K562 (cell line): ENCODE measurements around the gene CDC45. TPM values are rescaled to one million over a fixed set of nuclear protein-coding genes. Genes with fewer than 3 reads are reported as not detected.

Experiments
- BCOR ChIP-seq: fragments of 450-650 bp; IDR thresholded peaks from 2 replicates; pipeline ENCODE4 v1.6.1; 2016
- CHD4 ChIP-seq: fragments of 200-600 bp; sonication (generic); IDR thresholded peaks from 3 replicates; pipeline ENCODE4 v1.6.1; 2012; ENCODE audit warnings: low read depth, mild to moderate bottlenecking, mixed read lengths, low read length, inconsistent platforms; ENCODE audit not compliant: insufficient read depth, insufficient replicate concordance, poor library complexity, severe bottlenecking
- DACH1 ChIP-seq: fragments of 450-650 bp; IDR thresholded peaks from 2 replicates; pipeline ENCODE4 v1.6.1; 2018; ENCODE audit not compliant: partially characterized antibody
- FOXJ2 ChIP-seq: fragments of 200-800 bp; sonication (Bioruptor generic); IDR thresholded peaks from 2 replicates; pipeline ENCODE4 v1.6.1; 2016; ENCODE audit warnings: missing genetic modification characterization, missing compliant biosample characterization
- KHSRP ChIP-seq: fragments of 450-650 bp; IDR thresholded peaks from 2 replicates; pipeline ENCODE4 v1.6.1; 2017
- KLF10 ChIP-seq: fragments of 250-450 bp; sonication (Bioruptor Pico); IDR thresholded peaks from 2 replicates; pipeline ENCODE4 v1.6.1; 2021; ENCODE audit warnings: matching md5 sums
- MCM2 ChIP-seq: fragments of 450-650 bp; IDR thresholded peaks from 2 replicates; pipeline ENCODE4 v1.6.1; 2017; ENCODE audit warnings: low read depth, mild to moderate bottlenecking
- NR2C2 ChIP-seq, 2 experiments: fragments of 200-800 bp in 1 of 2; sonication (Bioruptor generic) in 1 of 2; sonication (generic) in 1 of 2; formaldehyde crosslinking in 1 of 2; IDR thresholded peaks; 2 replicates each; pipeline versions ENCODE4 v1.6.1 to v1.8.0; 2016 to 2022; ENCODE audit warnings: mild to moderate bottlenecking in 1 of 2, missing compliant biosample characterization in 1 of 2, missing genetic modification characterization in 1 of 2, missing genetic modification reagents in 1 of 2
- PHF8 ChIP-seq: fragments of 200-600 bp; sonication (generic); IDR thresholded peaks from 2 replicates; pipeline ENCODE4 v1.6.1; 2012; ENCODE audit warnings: mixed run types, mild to moderate bottlenecking, inconsistent platforms, low read length, moderate library complexity, borderline replicate concordance
- PRPF4 ChIP-seq: fragments of 200-400 bp; formaldehyde crosslinking; IDR thresholded peaks from one replicate; pipeline ENCODE4 v1.6.1; 2017; ENCODE audit warnings: low read length, low read depth, mild to moderate bottlenecking; ENCODE audit not compliant: insufficient read depth, poor library complexity, severe bottlenecking
- SRF ChIP-seq, 2 experiments: fragments of 250-450, 450-650 bp in 1 of 2; sonication (Bioruptor Pico) in 1 of 2; sonication (generic) in 1 of 2; formaldehyde crosslinking; IDR thresholded peaks; 2 replicates each; pipeline versions ENCODE4 v1.5.0 to v1.5.1; 2020 to 2022; ENCODE audit warnings: mild to moderate bottlenecking in 1 of 2, missing genetic modification reagents in 1 of 2
- SRSF7 ChIP-seq: fragments of 200-400 bp; formaldehyde crosslinking; optimal IDR thresholded peaks from 2 replicates; pipeline ENCODE3; 2017; ENCODE audit warnings: mild to moderate bottlenecking, low read depth, low read length
- TOE1 ChIP-seq, 2 experiments: fragments of 450-650 bp in 1 of 2; sonication (generic) in 1 of 2; formaldehyde crosslinking in 1 of 2; IDR thresholded peaks; 2 replicates each; pipeline versions ENCODE4 v1.7.1 to v1.8.0; 2016 to 2022; ENCODE audit warnings: borderline replicate concordance in 2 of 2, mild to moderate bottlenecking in 2 of 2, antibody characterized with exemption in 1 of 2, inconsistent platforms in 1 of 2, low read depth in 1 of 2, missing genetic modification reagents in 1 of 2, moderate library complexity in 1 of 2
- ZFP1 ChIP-seq: fragments of 450-650 bp; formaldehyde crosslinking; IDR thresholded peaks from 2 replicates; pipeline ENCODE4 v1.4.0; 2020; ENCODE audit warnings: mild to moderate bottlenecking, mixed read lengths
- ZNF143 ChIP-seq: sonication (generic); formaldehyde crosslinking; IDR thresholded peaks from 2 replicates; pipeline ENCODE4 v1.9.0; 2022; ENCODE audit warnings: mild to moderate bottlenecking, missing genetic modification reagents
- ZNF408 ChIP-seq: fragments of 250-450 bp; sonication (Bioruptor Pico); IDR thresholded peaks from 2 replicates; pipeline ENCODE4 v1.4.0; 2020; ENCODE audit warnings: low read depth, mild to moderate bottlenecking, moderate library complexity
- ZNF436 ChIP-seq: fragments of 250-450, 450-650 bp; sonication (Bioruptor Pico); formaldehyde crosslinking; IDR thresholded peaks from 2 replicates; pipeline ENCODE4 v1.7.0; 2020; ENCODE audit warnings: mild to moderate bottlenecking
- polyA plus RNA-seq, 8 experiments: library from polyadenylated mRNA; depleted of rRNA in 4 of 8; stranded (reverse) in 5 of 8; unstranded in 3 of 8; fragments of >200 nt; fragmentation: Nextera tagmentation in 2 of 8; fragmentation: Illumina TruSeq in 1 of 8; extraction: Ambion mirVana in 2 of 8; extraction: Trizol in 1 of 8; gene quantifications; 2 replicates each; pipeline versions ENCODE4 v1.2.1 to v1.2.3, GENCODE V29; 2011 to 2014; ENCODE audit warnings: inconsistent platforms in 1 of 8, missing spikeins in 1 of 8
- total RNA-seq, 7 experiments: library from RNA; depleted of rRNA in 6 of 7; stranded (reverse); fragments of >200 nt in 6 of 7; fragmentation: Illumina TruSeq in 2 of 7; extraction: Trizol in 2 of 7; gene quantifications; 2 replicates each; pipeline versions ENCODE4 v1.2.1 to v1.2.3, GENCODE V29; 2011 to 2021; ENCODE audit warnings: low replicate concordance in 1 of 7
- TF ChIP-seq, protein P1 (sequence below): fragments of 450-650 bp; conservative IDR thresholded peaks from 2 replicates; pipeline ENCODE4 v1.6.1; 2016; ENCODE audit warnings: missing genetic modification characterization, low read depth, mild to moderate bottlenecking, control low read depth, missing compliant biosample characterization
- TF ChIP-seq, protein P2 (sequence below): fragments of 250-450 bp; sonication (Bioruptor Pico); IDR thresholded peaks from 2 replicates; pipeline ENCODE4 v1.8.0; 2021; ENCODE audit warnings: borderline replicate concordance, mild to moderate bottlenecking, moderate library complexity; ENCODE audit not compliant: poor library complexity, severe bottlenecking
- TF ChIP-seq, protein P3 (sequence below): fragments of 450-650 bp; formaldehyde crosslinking; conservative IDR thresholded peaks from 2 replicates; pipeline ENCODE4 v1.4.0; 2022; ENCODE audit warnings: mild to moderate bottlenecking, missing genetic modification characterization
- TF ChIP-seq, protein P4 (sequence below): fragments of 450-650 bp; formaldehyde crosslinking; IDR thresholded peaks from 2 replicates; pipeline ENCODE4 v1.4.0; 2022; ENCODE audit warnings: mild to moderate bottlenecking, moderate library complexity
- TF ChIP-seq, protein P5 (sequence below): sonication (generic); formaldehyde crosslinking; IDR thresholded peaks from 2 replicates; pipeline ENCODE4 v1.9.0; 2022; ENCODE audit warnings: mild to moderate bottlenecking, missing genetic modification reagents

The CDC45 gene
- total and polyA plus RNA-seq, 9 of the 15 experiments (the other 6 are each of a cell fraction or from before 2014, with no cell fraction given), result 251 to 580 (median 410) TPM

DNA sequence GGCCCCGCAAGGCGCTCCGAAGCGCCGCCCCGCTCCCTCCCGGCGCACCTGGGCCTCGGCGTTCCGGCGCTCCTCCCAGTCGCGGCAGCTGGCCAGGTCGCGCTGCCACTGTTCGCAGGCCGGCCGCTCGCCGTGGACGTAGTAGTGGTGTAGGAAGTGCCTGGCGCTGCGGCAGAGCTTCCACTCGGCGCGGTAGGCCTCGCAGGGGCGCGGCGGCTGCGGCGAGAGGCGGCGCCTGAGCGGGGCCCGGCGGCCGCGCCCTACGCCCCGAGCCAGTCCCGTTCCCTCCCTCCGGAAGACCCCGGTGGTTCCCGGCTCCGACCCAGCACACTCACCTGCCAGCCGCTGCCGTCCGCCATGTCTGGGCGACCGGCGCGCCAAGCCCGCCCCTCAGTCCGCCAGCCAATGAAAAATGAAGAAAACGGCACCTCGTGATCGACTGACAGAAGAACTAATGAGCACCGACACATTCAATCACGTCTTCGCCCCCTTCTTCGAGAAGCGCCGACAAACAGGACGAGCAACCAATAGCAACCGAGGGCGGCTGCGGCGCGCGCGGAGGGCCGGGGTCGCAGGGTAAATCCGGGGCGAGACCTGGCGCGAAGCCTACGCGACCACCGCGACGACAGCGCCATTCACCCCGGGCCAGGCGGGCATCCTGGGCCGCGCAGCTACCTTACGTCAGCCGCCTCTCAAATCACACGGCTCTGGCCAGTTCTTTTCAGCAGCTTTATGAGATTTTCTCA lies 32.2 kb upstream of the CDC45 start, which contains the start of gene C22orf39 (continued):
- TF ChIP-seq ZFP1, result no peak
- peak; percentile 71 for TF ChIP-seq SRSF7
- peak; percentile 68 for TF ChIP-seq CHD4
- no peak for TF ChIP-seq NR2C2 (CRISPR knock-in tag; IDR thresholded peaks at IDR 0.05)
- TF ChIP-seq NR2C2 (tag; IDR thresholded peaks at IDR 0.05), result peak; percentile 95
- TF ChIP-seq, protein P1, sequence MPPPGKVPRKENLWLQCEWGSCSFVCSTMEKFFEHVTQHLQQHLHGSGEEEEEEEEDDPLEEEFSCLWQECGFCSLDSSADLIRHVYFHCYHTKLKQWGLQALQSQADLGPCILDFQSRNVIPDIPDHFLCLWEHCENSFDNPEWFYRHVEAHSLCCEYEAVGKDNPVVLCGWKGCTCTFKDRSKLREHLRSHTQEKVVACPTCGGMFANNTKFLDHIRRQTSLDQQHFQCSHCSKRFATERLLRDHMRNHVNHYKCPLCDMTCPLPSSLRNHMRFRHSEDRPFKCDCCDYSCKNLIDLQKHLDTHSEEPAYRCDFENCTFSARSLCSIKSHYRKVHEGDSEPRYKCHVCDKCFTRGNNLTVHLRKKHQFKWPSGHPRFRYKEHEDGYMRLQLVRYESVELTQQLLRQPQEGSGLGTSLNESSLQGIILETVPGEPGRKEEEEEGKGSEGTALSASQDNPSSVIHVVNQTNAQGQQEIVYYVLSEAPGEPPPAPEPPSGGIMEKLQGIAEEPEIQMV, result no peak
- TF ChIP-seq, protein P2, sequence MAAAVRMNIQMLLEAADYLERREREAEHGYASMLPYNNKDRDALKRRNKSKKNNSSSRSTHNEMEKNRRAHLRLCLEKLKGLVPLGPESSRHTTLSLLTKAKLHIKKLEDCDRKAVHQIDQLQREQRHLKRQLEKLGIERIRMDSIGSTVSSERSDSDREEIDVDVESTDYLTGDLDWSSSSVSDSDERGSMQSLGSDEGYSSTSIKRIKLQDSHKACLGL (CRISPR knock-in tag), result peak; percentile 72
- TF ChIP-seq, protein P3, sequence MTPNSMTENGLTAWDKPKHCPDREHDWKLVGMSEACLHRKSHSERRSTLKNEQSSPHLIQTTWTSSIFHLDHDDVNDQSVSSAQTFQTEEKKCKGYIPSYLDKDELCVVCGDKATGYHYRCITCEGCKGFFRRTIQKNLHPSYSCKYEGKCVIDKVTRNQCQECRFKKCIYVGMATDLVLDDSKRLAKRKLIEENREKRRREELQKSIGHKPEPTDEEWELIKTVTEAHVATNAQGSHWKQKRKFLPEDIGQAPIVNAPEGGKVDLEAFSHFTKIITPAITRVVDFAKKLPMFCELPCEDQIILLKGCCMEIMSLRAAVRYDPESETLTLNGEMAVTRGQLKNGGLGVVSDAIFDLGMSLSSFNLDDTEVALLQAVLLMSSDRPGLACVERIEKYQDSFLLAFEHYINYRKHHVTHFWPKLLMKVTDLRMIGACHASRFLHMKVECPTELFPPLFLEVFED (CRISPR knock-in tag), result no peak
- TF ChIP-seq DACH1, result peak; percentile 8
- TF ChIP-seq, protein P4, sequence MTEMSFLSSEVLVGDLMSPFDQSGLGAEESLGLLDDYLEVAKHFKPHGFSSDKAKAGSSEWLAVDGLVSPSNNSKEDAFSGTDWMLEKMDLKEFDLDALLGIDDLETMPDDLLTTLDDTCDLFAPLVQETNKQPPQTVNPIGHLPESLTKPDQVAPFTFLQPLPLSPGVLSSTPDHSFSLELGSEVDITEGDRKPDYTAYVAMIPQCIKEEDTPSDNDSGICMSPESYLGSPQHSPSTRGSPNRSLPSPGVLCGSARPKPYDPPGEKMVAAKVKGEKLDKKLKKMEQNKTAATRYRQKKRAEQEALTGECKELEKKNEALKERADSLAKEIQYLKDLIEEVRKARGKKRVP, result peak; percentile 80
- TF ChIP-seq PRPF4, result no peak
- TF ChIP-seq ZNF436 (CRISPR knock-in tag), result no peak
- TF ChIP-seq PHF8, result peak; percentile 99
- TF ChIP-seq, protein P5, sequence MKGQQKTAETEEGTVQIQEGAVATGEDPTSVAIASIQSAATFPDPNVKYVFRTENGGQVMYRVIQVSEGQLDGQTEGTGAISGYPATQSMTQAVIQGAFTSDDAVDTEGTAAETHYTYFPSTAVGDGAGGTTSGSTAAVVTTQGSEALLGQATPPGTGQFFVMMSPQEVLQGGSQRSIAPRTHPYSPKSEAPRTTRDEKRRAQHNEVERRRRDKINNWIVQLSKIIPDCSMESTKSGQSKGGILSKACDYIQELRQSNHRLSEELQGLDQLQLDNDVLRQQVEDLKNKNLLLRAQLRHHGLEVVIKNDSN, result no peak
- no peak; the same call in 1 of the 2 replicates for TF ChIP-seq BCOR
- no peak for TF ChIP-seq FOXJ2 (tag)
- TF ChIP-seq ZNF143 (CRISPR knock-in tag), result no peak
- peak; percentile 61 to 74; a peak in 1 of 4 replicates for TF ChIP-seq SRF (CRISPR knock-in tag; IDR thresholded peaks at IDR 0.05)
- TF ChIP-seq ZNF408 (CRISPR knock-in tag), result no peak
- TF ChIP-seq KLF10 (CRISPR knock-in tag), result no peak
- TF ChIP-seq MCM2, result no peak
- TF ChIP-seq KHSRP, result no peak
- peak; percentile 97 for TF ChIP-seq TOE1 (IDR thresholded peaks at IDR 0.05; ENCODE audit: borderline replicate concordance)
- TF ChIP-seq TOE1 (CRISPR knock-in tag; IDR thresholded peaks at IDR 0.05; ENCODE audit: borderline replicate concordance, low read depth), result no peak
